H9 (cell line): ENCODE results near the gene TRIO. TPM values are rescaled to one million over a fixed set of nuclear protein-coding genes. Genes with fewer than 3 reads are reported as not detected.

ENCODE experiments used
- DNase-seq: peaks from one replicate; pipeline ENCODE4 v3.0.0-alpha.2; 2017
- H2AFZ ChIP-seq: one replicate; pipeline ENCODE4 v1.6.1; 2013; ENCODE audit warnings: mild to moderate bottlenecking, low read length, control low read depth, moderate library complexity
- H2AK5ac ChIP-seq: 2 replicates; pipeline ENCODE4 v1.6.1; 2013; ENCODE audit warnings: low read length, control low read depth, mixed read lengths; ENCODE audit not compliant: insufficient read length
- H2BK120ac ChIP-seq: one replicate; pipeline ENCODE4 v1.6.1; 2013; ENCODE audit warnings: low read depth, mild to moderate bottlenecking, low read length, control low read depth, inconsistent platforms; ENCODE audit not compliant: poor library complexity, severe bottlenecking
- H2BK12ac ChIP-seq: 2 replicates; pipeline ENCODE4 v1.6.1; 2013; ENCODE audit warnings: low read length, control low read depth, mixed read lengths, low read depth; ENCODE audit not compliant: insufficient read length
- H2BK15ac ChIP-seq: 2 replicates; pipeline ENCODE4 v1.6.1; 2013; ENCODE audit warnings: low read depth, low read length, control low read depth
- H2BK20ac ChIP-seq: one replicate; pipeline ENCODE4 v1.6.1; 2013; ENCODE audit warnings: low read depth, mild to moderate bottlenecking, low read length, control low read depth, inconsistent platforms; ENCODE audit not compliant: poor library complexity, severe bottlenecking
- H2BK5ac ChIP-seq: 2 replicates; pipeline ENCODE4 v1.6.1; 2013; ENCODE audit warnings: low read length, control low read depth, mixed read lengths; ENCODE audit not compliant: insufficient read length
- H3K14ac ChIP-seq: 2 replicates; pipeline ENCODE4 v1.6.1; 2013; ENCODE audit warnings: low read length, control low read depth; ENCODE audit not compliant: insufficient read depth
- H3K18ac ChIP-seq: 2 replicates; pipeline ENCODE4 v1.6.1; 2013; ENCODE audit warnings: low read depth, mild to moderate bottlenecking, mixed read lengths, low read length, control low read depth; ENCODE audit not compliant: insufficient read length
- H3K23ac ChIP-seq: 2 replicates; pipeline ENCODE4 v1.6.1; 2013; ENCODE audit warnings: low read length, control low read depth, mixed read lengths, low read depth; ENCODE audit not compliant: insufficient read length
- H3K23me2 ChIP-seq: 2 replicates; pipeline ENCODE4 v1.6.1; 2013; ENCODE audit warnings: low read depth, mild to moderate bottlenecking, mixed read lengths, low read length, control low read depth; ENCODE audit not compliant: insufficient read length, poor library complexity, severe bottlenecking
- H3K27ac ChIP-seq: 2 replicates; pipeline ENCODE4 v1.5.1; 2013; ENCODE audit warnings: low read length, control low read depth, mixed read lengths, low read depth; ENCODE audit not compliant: insufficient read length
- H3K27me3 ChIP-seq: 2 replicates; pipeline ENCODE4 v1.6.1; 2013; ENCODE audit warnings: low read length, control low read depth, inconsistent platforms; ENCODE audit not compliant: insufficient read depth
- H3K4ac ChIP-seq: 2 replicates; pipeline ENCODE4 v1.6.1; 2013; ENCODE audit warnings: low read depth, mild to moderate bottlenecking, control low read depth, inconsistent platforms, low read length, moderate library complexity
- H3K4me1 ChIP-seq: 2 replicates; pipeline ENCODE4 v1.6.1; 2013; ENCODE audit warnings: low read length, control low read depth, inconsistent platforms; ENCODE audit not compliant: insufficient read depth
- H3K4me2 ChIP-seq: 2 replicates; pipeline ENCODE4 v1.6.1; 2013; ENCODE audit warnings: low read length, control low read depth, mixed read lengths; ENCODE audit not compliant: insufficient read length, insufficient read depth
- H3K56ac ChIP-seq: 2 replicates; pipeline ENCODE4 v1.6.1; 2013; ENCODE audit warnings: low read depth, mild to moderate bottlenecking, mixed read lengths, low read length, control low read depth; ENCODE audit not compliant: insufficient read length
- H3K79me1 ChIP-seq: 2 replicates; pipeline ENCODE4 v1.6.1; 2013; ENCODE audit warnings: low read depth, mild to moderate bottlenecking, moderate library complexity, low read length, control low read depth, inconsistent platforms; ENCODE audit not compliant: insufficient read depth, poor library complexity, severe bottlenecking
- H3K79me2 ChIP-seq: 2 replicates; pipeline ENCODE4 v1.6.1; 2013; ENCODE audit warnings: low read length, control low read depth, inconsistent platforms; ENCODE audit not compliant: insufficient read depth
- H3K9ac ChIP-seq: 2 replicates; pipeline ENCODE4 v1.6.1; 2013; ENCODE audit warnings: low read length, control low read depth, mixed read lengths; ENCODE audit not compliant: insufficient read length; ENCODE audit errors: extremely low read depth
- H3K9me3 ChIP-seq: one replicate; pipeline ENCODE4 v1.6.1; 2013; ENCODE audit warnings: low read depth, low read length, inconsistent platforms; ENCODE audit not compliant: control insufficient read depth
- H3T11ph ChIP-seq: one replicate; pipeline ENCODE4 v1.6.1; 2013; ENCODE audit warnings: mild to moderate bottlenecking, low read length, control low read depth, inconsistent platforms
- H4K20me1 ChIP-seq: one replicate; pipeline ENCODE4 v1.6.1; 2013; ENCODE audit not compliant: control insufficient read depth, insufficient read length, insufficient read depth
- H4K5ac ChIP-seq: 2 replicates; pipeline ENCODE4 v1.6.1; 2013; ENCODE audit warnings: low read depth, mild to moderate bottlenecking, mixed read lengths, low read length, control low read depth; ENCODE audit not compliant: insufficient read length
- H4K8ac ChIP-seq: replicated peaks from 2 replicates; pipeline ENCODE4 v1.6.1; 2013; ENCODE audit warnings: low read length, control low read depth, mixed read lengths, low read depth; ENCODE audit not compliant: insufficient read length
- H4K91ac ChIP-seq: 2 replicates; pipeline ENCODE4 v1.6.1; 2013; ENCODE audit warnings: low read depth, mild to moderate bottlenecking, moderate library complexity, mixed read lengths, low read length, control low read depth; ENCODE audit not compliant: insufficient read length
- H3K27ac Mint-ChIP-seq, 3 experiments: 2 replicates in 2 of 3; 3 replicates in 1 of 3; pipeline ENCODE4 v1.8.0; 2020 to 2021; ENCODE audit warnings: mixed read lengths in 3 of 3, mild to moderate bottlenecking in 1 of 3, moderate library complexity in 1 of 3
- H3K27me3 Mint-ChIP-seq: 2 replicates; pipeline ENCODE4 v1.8.0; 2021; ENCODE audit warnings: low read depth, mild to moderate bottlenecking, moderate library complexity, mixed read lengths
- H3K36me3 Mint-ChIP-seq, 3 experiments: 2 replicates in 2 of 3; 3 replicates in 1 of 3; pipeline ENCODE4 v1.8.0; 2020 to 2021; ENCODE audit warnings: low read depth in 3 of 3, mixed read lengths in 3 of 3; ENCODE audit not compliant: insufficient read depth in 1 of 3
- H3K4me1 Mint-ChIP-seq, 2 experiments: 2 replicates each; pipeline ENCODE4 v1.8.0; 2020; ENCODE audit warnings: mixed read lengths in 2 of 2
- H3K4me3 Mint-ChIP-seq, 2 experiments: 2 replicates in 1 of 2; 3 replicates in 1 of 2; pipeline ENCODE4 v1.8.0; 2020 to 2021; ENCODE audit warnings: mild to moderate bottlenecking in 2 of 2, mixed read lengths in 2 of 2, moderate library complexity in 1 of 2
- H3K9me3 Mint-ChIP-seq, 2 experiments: 2 replicates in 1 of 2; 3 replicates in 1 of 2; pipeline ENCODE4 v1.8.0; 2020; ENCODE audit warnings: mild to moderate bottlenecking in 2 of 2, mixed read lengths in 2 of 2, moderate library complexity in 1 of 2
- CTCF ChIP-seq: fragments of 200-600 bp; sonication (generic); conservative IDR thresholded peaks from 3 replicates; pipeline ENCODE4 v1.8.0; 2021; ENCODE audit warnings: antibody characterized with exemption, mild to moderate bottlenecking
- WGBS: extraction: QIAGEN DNeasy Blood & Tissue Kit; methylation state at CpG from one replicate; pipeline ENCODE4 v1.1.7; 2013; ENCODE audit warnings: missing lambda C conversion rate, low lambda C conversion rate, mixed read lengths; ENCODE audit not compliant: insufficient read length; ENCODE audit errors: extremely low coverage; 5-methylcytosine and 5-hydroxymethylcytosine counted together
- total RNA-seq: library from RNA; stranded (reverse); gene quantifications from 2 replicates; pipeline ENCODE4 v1.2.1, GENCODE V29; 2021

Gene TRIO
- total RNA-seq, 1 experiment from 2014 or later, result 87.8 TPM

GRCh38 chr5:14161825-14162556 is 18.8 kb downstream of the TRIO start:
- H3K14ac ChIP-seq, result no peak overlapping the region; the same call in 1 of the 2 replicates
- H3K79me1 ChIP-seq, result peaks cover 20% of the 10 kb centered on the region
- H2BK120ac ChIP-seq, result no peak overlapping the region
- H3K23me2 ChIP-seq, result no peaks in the 10 kb centered on the region
- no peak overlapping the region for H3K9ac ChIP-seq
- H3K4me2 ChIP-seq, result no peak overlapping the region
- H4K8ac ChIP-seq, result no peak overlapping the region
- no peak overlapping the region for H3K23ac ChIP-seq
- no peak overlapping the region for H3K56ac ChIP-seq
- H3K27me3 Mint-ChIP-seq, result no peaks in the 10 kb centered on the region
- H3K4ac ChIP-seq, result no peak overlapping the region
- no peak overlapping the region for H3K18ac ChIP-seq
- no CpG with 5 or more reads among the region's 7 CpGs for WGBS
- DNase-seq, result no peak
- no peak overlapping the region for H2BK20ac ChIP-seq
- no peaks in the 10 kb centered on the region; the same call in 1 of the 2 replicates for H3K4me1 ChIP-seq
- peaks cover 59% of the 10 kb centered on the region; the same call in 1 of the 2 replicates for H3K79me2 ChIP-seq
- H4K5ac ChIP-seq, result no peak overlapping the region
- H3K9me3 Mint-ChIP-seq, result peaks cover 6 to 7% of the 10 kb centered on the region in 2 experiments
- no peak overlapping the region for H2BK12ac ChIP-seq
- no peak overlapping the region for H3K27ac Mint-ChIP-seq
- no peak overlapping the region for H3K27ac ChIP-seq
- H4K91ac ChIP-seq, result no peak overlapping the region
- peaks cover 30 to 37% of the 10 kb centered on the region in 2 experiments for H3K4me1 Mint-ChIP-seq
- peaks cover 7 to 16% (median 11%) of the 10 kb centered on the region in 3 experiments for H3K36me3 Mint-ChIP-seq
- H2AK5ac ChIP-seq, result no peak overlapping the region
- H2AFZ ChIP-seq, result no peak overlapping the region
- H4K20me1 ChIP-seq, result no peaks in the 10 kb centered on the region
- no peaks in the 10 kb centered on the region for H3K9me3 ChIP-seq
- H3K4me3 Mint-ChIP-seq, result no peak overlapping the region
- no peak overlapping the region for H2BK5ac ChIP-seq
- no peaks in the 10 kb centered on the region for H3K27me3 ChIP-seq
- no peak overlapping the region for H2BK15ac ChIP-seq
- H3T11ph ChIP-seq, result no peak overlapping the region
- no peak for TF ChIP-seq CTCF
